Measurements from ENCODE around the gene TLE3. TPM values are rescaled to one million over a fixed set of nuclear protein-coding genes. Genes with fewer than 3 reads are reported as not detected.

Gene TLE3
- total RNA-seq, 2 donors from 2014 or later = 16.6 to 33.9 TPM

DNA sequence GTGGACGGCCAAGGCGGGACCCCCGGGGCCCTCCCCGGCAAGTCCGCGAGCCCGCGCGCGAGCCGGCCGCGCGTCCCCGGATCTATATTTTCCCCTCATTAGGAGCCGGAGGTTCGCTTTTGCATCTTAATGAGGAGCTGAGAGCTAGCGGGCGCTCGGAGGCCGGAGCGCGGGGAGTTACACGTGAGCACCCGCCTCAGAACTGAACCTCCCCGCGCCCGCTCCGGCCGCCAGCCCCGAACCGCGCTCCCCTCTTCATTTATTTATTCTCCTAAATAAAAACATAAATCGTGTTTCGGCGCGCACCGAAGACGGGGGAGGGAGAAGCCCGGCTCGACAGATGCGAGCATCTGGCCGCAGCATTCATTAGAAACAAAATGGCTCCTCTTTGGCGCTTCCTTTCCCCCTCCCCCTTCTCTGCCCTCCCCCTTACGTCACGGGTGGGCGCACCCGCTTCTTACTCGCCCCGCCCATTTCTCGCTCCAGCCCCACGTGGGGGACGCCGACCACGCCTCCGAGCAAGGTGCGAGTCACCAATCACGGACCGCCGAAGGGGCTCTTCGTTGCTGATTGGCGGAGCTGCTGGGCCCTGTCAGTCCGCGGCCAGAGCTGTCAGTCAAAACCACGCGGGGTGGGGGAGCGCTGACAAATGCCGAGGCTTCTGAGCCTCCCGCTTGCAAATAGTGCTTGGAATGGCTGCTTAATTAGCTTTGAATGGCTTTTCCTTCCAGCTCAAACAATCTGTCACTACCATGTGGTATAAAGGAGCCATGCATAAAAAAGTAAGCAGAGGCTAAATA is 1.6 kb upstream of the TLE3 start:
- Histone ChIP-seq H3K27ac (peak overlapping the region; percentile 91 to 98 (median 96)), H3K4me1 (peaks cover 81% of the 10 kb centered on the region), H3K36me3 (replicated peaks in 1 of 2; ENCODE audit: insufficient read depth in 1 of 2, low read depth in 2 of 2) (no peaks in the 10 kb centered on the region), H3K27me3 (no peaks in the 10 kb centered on the region), H3K4me3 (peak overlapping the region in 1 of 2 donors; percentile 4), H3K9me3 (no peaks in the 10 kb centered on the region)
- peak; percentile 90 to 96 (median 93) for TF ChIP-seq POLR2A (IDR thresholded peaks at IDR 0.05)
- TF ChIP-seq CTCF (IDR thresholded peaks at IDR 0.05) = no peak
- WGBS, 2 donors = 0% methylated on average over 34 to 68 of the region's 69 CpGs
- intact Hi-C loops (cut with DNase I) = no loop called here
- ATAC-seq (peak; percentile 77), DNase-seq (peak; percentile 100)

- Histone ChIP-seq H3K4me1 (peaks cover 81% of the 10 kb centered on the region), H3K4me3 (peak overlapping the region in 1 of 2 donors; percentile 4), H3K27me3 (no peaks in the 10 kb centered on the region), H3K36me3 (replicated peaks in 1 of 2; ENCODE audit: insufficient read depth in 1 of 2, low read depth in 2 of 2) (no peaks in the 10 kb centered on the region), H3K9me3 (no peaks in the 10 kb centered on the region), H3K27ac (peak overlapping the region; percentile 91 to 98 (median 96))
- TF ChIP-seq POLR2A (IDR thresholded peaks at IDR 0.05) (peak in 1 of 3 donors; percentile 43), CTCF (IDR thresholded peaks at IDR 0.05) (no peak)
- 1% methylated on average over 8 to 54 of the region's 60 CpGs for WGBS, 2 donors
- DNase-seq (peak; percentile 57 to 65 (median 60)), ATAC-seq (peak; percentile 9)
- intact Hi-C loops (cut with DNase I) = no loop called here
Measured at GRCh38 chr15:70098461-70099166, 897 bp upstream of the TLE3 start.

DNA sequence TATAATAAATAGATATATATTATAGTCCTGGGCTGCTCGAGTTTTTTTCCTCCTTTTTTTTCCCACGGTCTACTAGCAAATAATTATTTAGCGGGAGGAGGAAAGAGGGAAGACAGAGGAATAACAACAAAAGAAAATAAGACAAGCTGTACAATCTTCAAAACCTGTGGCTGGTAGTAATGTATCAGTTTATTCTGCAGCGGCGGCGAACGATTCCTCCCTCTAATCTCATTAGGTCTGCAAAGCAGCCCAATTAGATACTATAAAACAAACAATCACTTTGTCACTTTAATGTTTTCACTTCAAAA is 390 bp upstream of the TLE3 start:
- Histone ChIP-seq H3K9me3 (no peaks in the 10 kb centered on the region), H3K27ac (peak overlapping the region; percentile 91 to 98 (median 96)), H3K27me3 (no peaks in the 10 kb centered on the region), H3K36me3 (replicated peaks in 1 of 2; ENCODE audit: insufficient read depth in 1 of 2, low read depth in 2 of 2) (no peaks in the 10 kb centered on the region), H3K4me3 (no peak overlapping the region), H3K4me1 (peaks cover 87% of the 10 kb centered on the region)
- TF ChIP-seq CTCF (IDR thresholded peaks at IDR 0.05) (no peak), POLR2A (IDR thresholded peaks at IDR 0.05) (no peak)
- ATAC-seq = no peak
- intact Hi-C loops (cut with DNase I) = no loop called here
- WGBS, 2 donors = 0 to 1% methylated on average over 7 of the region's 7 CpGs
- peak in 1 of 4 donors; percentile 29 for DNase-seq

- H3K4me1 ChIP-seq = peaks cover 87% of the 10 kb centered on the region
- intact Hi-C loops (cut with DNase I) = no loop called here
Measured at GRCh38 chr15:70097063-70097320, 725 bp downstream of the TLE3 start.

More at GRCh38 chr15:70097063-70097320, 725 bp downstream of the TLE3 start:
- H3K27me3 ChIP-seq = no peaks in the 10 kb centered on the region
- 0 to 1% methylated on average over 4 to 30 of the region's 37 CpGs for WGBS, 2 donors
- peak overlapping the region; percentile 91 to 98 (median 96) for H3K27ac ChIP-seq
- ATAC-seq (no peak), DNase-seq (no peak)
- TF ChIP-seq POLR2A (IDR thresholded peaks at IDR 0.05) (no peak), CTCF (IDR thresholded peaks at IDR 0.05) (no peak)
- no peaks in the 10 kb centered on the region for H3K9me3 ChIP-seq
- H3K4me3 ChIP-seq = peak overlapping the region; percentile 57 to 58
- no peaks in the 10 kb centered on the region for H3K36me3 ChIP-seq (replicated peaks in 1 of 2; ENCODE audit: insufficient read depth in 1 of 2, low read depth in 2 of 2)

Measured in body of pancreas (tissue), 4 donors.